Neuronal stem cell (in vitro differentiated cells): ENCODE results near the gene KDM6A.
"Not testable (repeated sequence)": the region's sequence is repeated elsewhere in the genome, so short reads cannot be mapped to it uniquely, and the experiment has no call there.

ENCODE experiments used
- DNase-seq: peaks from one replicate; pipeline ENCODE4 v3.0.0-alpha.2; 2013; ENCODE audit warnings: low spot score
- H2AFZ ChIP-seq: one replicate; pipeline ENCODE4 v1.6.1; 2013; ENCODE audit warnings: mild to moderate bottlenecking, low read length, inconsistent platforms
- H2AK5ac ChIP-seq: 2 replicates; pipeline ENCODE4 v1.6.1; 2013; ENCODE audit warnings: low read depth, mild to moderate bottlenecking, inconsistent platforms, low read length, moderate library complexity, mixed read lengths
- H2BK120ac ChIP-seq: 2 replicates; pipeline ENCODE4 v1.6.1; 2013; ENCODE audit warnings: low read depth, mild to moderate bottlenecking, inconsistent platforms, low read length, moderate library complexity, mixed read lengths
- H2BK12ac ChIP-seq: one replicate; pipeline ENCODE4 v1.6.1; 2013; ENCODE audit warnings: low read length, inconsistent platforms
- H2BK15ac ChIP-seq: 2 replicates; pipeline ENCODE4 v1.6.1; 2013; ENCODE audit warnings: mild to moderate bottlenecking, low read length, inconsistent platforms, mixed read lengths
- H2BK5ac ChIP-seq: one replicate; pipeline ENCODE4 v1.6.1; 2013; ENCODE audit warnings: inconsistent platforms, mild to moderate bottlenecking, low read length, moderate library complexity
- H3K14ac ChIP-seq: one replicate; pipeline ENCODE4 v1.6.1; 2013; ENCODE audit warnings: low read length, inconsistent platforms
- H3K18ac ChIP-seq: 2 replicates; pipeline ENCODE4 v1.6.1; 2013; ENCODE audit warnings: low read length, inconsistent platforms
- H3K23ac ChIP-seq: 2 replicates; pipeline ENCODE4 v1.6.1; 2013; ENCODE audit warnings: low read depth, mild to moderate bottlenecking, mixed read lengths, low read length, inconsistent platforms; ENCODE audit not compliant: poor library complexity
- H3K27ac ChIP-seq: replicated peaks from 3 replicates; pipeline ENCODE4 v1.5.1; 2013; ENCODE audit warnings: low read length, inconsistent platforms
- H3K27me3 ChIP-seq, 3 experiments: 2 replicates each; pipeline ENCODE4 v1.6.1; 2013; ENCODE audit warnings: low read length in 3 of 3, mild to moderate bottlenecking in 2 of 3, inconsistent platforms in 1 of 3, low read depth in 1 of 3, mixed read lengths in 1 of 3, moderate library complexity in 1 of 3; ENCODE audit not compliant: control insufficient read depth in 3 of 3, insufficient read depth in 3 of 3
- H3K36me3 ChIP-seq, 2 donors: replicated peaks in 1 of 2; 2 replicates each; pipeline ENCODE4 v1.6.1; 2013; ENCODE audit warnings: low read length in 2 of 2; ENCODE audit not compliant: control insufficient read depth in 2 of 2, insufficient read depth in 2 of 2
- H3K4ac ChIP-seq: 2 replicates; pipeline ENCODE4 v1.6.1; 2013; ENCODE audit warnings: inconsistent platforms, mild to moderate bottlenecking, low read length, moderate library complexity
- H3K4me1 ChIP-seq, 2 donors: 1 replicate in 1 of 2; 2 replicates in 1 of 2; pipeline ENCODE4 v1.6.1; 2013; ENCODE audit warnings: low read length in 2 of 2, low read depth in 1 of 2; ENCODE audit not compliant: control insufficient read depth in 2 of 2, insufficient read depth in 1 of 2
- H3K4me2 ChIP-seq: one replicate; pipeline ENCODE4 v1.6.1; 2013; ENCODE audit warnings: mild to moderate bottlenecking, low read length, inconsistent platforms; ENCODE audit not compliant: insufficient read depth, poor library complexity, severe bottlenecking
- H3K4me3 ChIP-seq, 2 donors: 2 replicates each; pipeline ENCODE4 v1.5.1; 2013; ENCODE audit warnings: low read length in 2 of 2, mild to moderate bottlenecking in 2 of 2, inconsistent platforms in 1 of 2, moderate library complexity in 1 of 2
- H3K79me1 ChIP-seq: one replicate; pipeline ENCODE4 v1.6.1; 2013; ENCODE audit warnings: low read depth, mild to moderate bottlenecking, inconsistent platforms, low read length, moderate library complexity
- H3K9ac ChIP-seq: one replicate; pipeline ENCODE4 v1.6.1; 2013; ENCODE audit warnings: mild to moderate bottlenecking, low read depth, low read length, inconsistent platforms; ENCODE audit not compliant: poor library complexity
- H3K9me3 ChIP-seq, 2 donors: replicated peaks in 1 of 2; 2 replicates each; pipeline versions ENCODE3 to v1.6.1; 2013; ENCODE audit warnings: low read length in 2 of 2, mild to moderate bottlenecking in 2 of 2, inconsistent platforms in 1 of 2, low read depth in 1 of 2, mixed read lengths in 1 of 2, moderate library complexity in 1 of 2; ENCODE audit not compliant: control insufficient read depth in 2 of 2, insufficient read depth in 1 of 2
- H4K8ac ChIP-seq: one replicate; pipeline ENCODE4 v1.6.1; 2013; ENCODE audit warnings: low read depth, mild to moderate bottlenecking, inconsistent platforms, low read length, moderate library complexity
- H4K91ac ChIP-seq: one replicate; pipeline ENCODE4 v1.6.1; 2013; ENCODE audit warnings: low read length, low read depth, mild to moderate bottlenecking, inconsistent platforms; ENCODE audit not compliant: poor library complexity
- WGBS, 2 donors: extraction: QIAGEN DNeasy Blood & Tissue Kit; methylation state at CpG; one replicate each; pipeline ENCODE4 v1.1.7; 2013; ENCODE audit warnings: missing lambda C conversion rate in 2 of 2, mixed read lengths in 1 of 2; ENCODE audit not compliant: insufficient read length in 2 of 2, insufficient replicate concordance in 1 of 2; ENCODE audit errors: extremely low coverage in 2 of 2; 5-methylcytosine and 5-hydroxymethylcytosine counted together

The KDM6A gene

DNA sequence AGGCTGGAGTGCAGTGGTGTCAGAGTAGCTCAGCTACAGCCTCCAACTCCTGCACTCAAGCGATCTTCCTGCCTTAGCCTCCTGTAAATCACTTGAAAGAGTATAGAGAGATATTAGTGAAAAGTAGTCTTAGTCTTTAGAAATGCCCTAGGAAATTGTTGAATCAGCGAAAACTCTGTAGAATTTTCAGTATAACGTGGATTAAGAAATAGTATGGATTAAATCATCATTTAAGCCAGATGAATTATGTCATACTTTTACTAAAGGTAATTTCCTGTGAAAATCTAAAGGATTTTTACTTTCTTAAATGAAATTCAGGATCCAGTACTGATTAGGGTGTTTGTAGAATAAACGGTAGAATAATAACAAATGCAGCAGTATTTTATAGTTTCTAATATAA, 163.2 kb downstream of the KDM6A start:
- Histone ChIP-seq H3K4ac (no peak overlapping the region), H3K4me3 (no peak overlapping the region), H3K79me1 (no peaks in the 10 kb centered on the region), H3K23ac (no peak overlapping the region), H3K27me3 (no peaks in the 10 kb centered on the region), H4K91ac (no peak overlapping the region), H2BK120ac (no peak overlapping the region), H3K18ac (no peak overlapping the region), H2BK15ac (no peak overlapping the region), H3K36me3 (no peaks in the 10 kb centered on the region), H3K14ac (no peak overlapping the region), H3K9me3 (no peaks in the 10 kb centered on the region), H3K4me1 (no peaks in the 10 kb centered on the region), H2BK5ac (no peak overlapping the region), H2AFZ (no peak overlapping the region), H3K27ac (no peak overlapping the region), H3K9ac (no peak overlapping the region), H3K4me2 (no peak overlapping the region), H4K8ac (no peak overlapping the region), H2AK5ac (no peak overlapping the region), H2BK12ac (no peak overlapping the region)
- no peak for DNase-seq
- no CpG with 5 or more reads among the region's 4 CpGs for WGBS, 2 donors

DNA sequence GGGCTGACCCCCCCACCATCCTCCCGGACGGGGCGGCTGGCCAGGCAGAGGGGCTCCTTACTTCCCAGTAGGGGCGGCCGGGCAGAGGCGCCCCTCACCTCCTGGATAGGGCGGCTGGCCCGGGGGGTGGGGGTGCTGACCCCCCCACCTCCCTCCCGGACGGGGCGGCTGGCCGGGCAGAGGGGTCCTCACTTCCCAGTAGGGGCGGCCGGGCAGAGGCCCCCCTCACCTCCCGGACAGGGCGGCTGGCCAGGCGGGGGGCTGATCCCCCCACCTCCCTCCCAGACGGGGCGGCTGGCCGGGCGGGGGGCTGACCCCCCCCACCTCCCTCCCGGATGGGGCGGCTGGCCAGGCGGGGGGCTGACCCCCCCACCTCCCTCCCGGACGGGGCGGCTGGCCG, 167.1 kb downstream of the KDM6A start:
- H4K91ac ChIP-seq, H3K36me3 ChIP-seq, DNase-seq, H2BK12ac ChIP-seq, H3K4me1 ChIP-seq, H3K27ac ChIP-seq, H3K23ac ChIP-seq, H3K79me1 ChIP-seq, H3K18ac ChIP-seq, H3K9ac ChIP-seq, H3K14ac ChIP-seq, H3K9me3 ChIP-seq, H2BK5ac ChIP-seq, H3K4me3 ChIP-seq, H3K4me2 ChIP-seq, H2AFZ ChIP-seq, H3K4ac ChIP-seq, H2BK15ac ChIP-seq, H4K8ac ChIP-seq, H2AK5ac ChIP-seq, H3K27me3 ChIP-seq, H2BK120ac ChIP-seq: not testable (repeated sequence)
- no CpG with 5 or more reads among the region's 28 CpGs for WGBS, 2 donors

DNA sequence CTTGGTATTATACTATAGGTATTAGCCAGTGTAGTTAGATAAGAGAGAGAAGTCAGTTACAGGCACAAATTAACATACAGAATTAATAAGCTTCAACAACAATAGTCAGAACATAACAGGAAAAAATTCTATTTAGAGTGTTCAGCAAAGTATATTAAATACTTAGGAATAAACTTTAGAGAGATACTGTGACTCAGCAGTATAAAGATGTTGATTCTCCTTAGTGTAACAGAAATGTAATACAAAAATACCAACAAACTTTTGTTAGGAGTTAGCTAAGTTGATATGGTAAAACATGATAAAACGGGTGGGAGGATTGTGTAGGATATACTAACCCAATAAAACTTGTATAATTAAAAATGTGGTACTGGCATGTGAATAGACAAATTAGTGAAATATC, 173.4 kb downstream of the KDM6A start:
- DNase-seq = no peak
- no peak overlapping the region for H2BK5ac ChIP-seq
- H2BK12ac ChIP-seq = no peak overlapping the region
- H3K9me3 ChIP-seq = no peaks in the 10 kb centered on the region
- H2BK15ac ChIP-seq = no peak overlapping the region
- no peak overlapping the region for H3K23ac ChIP-seq
- H3K27me3 ChIP-seq = no peaks in the 10 kb centered on the region
- no peak overlapping the region for H3K9ac ChIP-seq
- H3K14ac ChIP-seq = no peak overlapping the region
- no peak overlapping the region for H2BK120ac ChIP-seq
- H3K4ac ChIP-seq = no peak overlapping the region
- no peak overlapping the region for H3K27ac ChIP-seq
- no peak overlapping the region for H3K18ac ChIP-seq
- H3K4me2 ChIP-seq = no peak overlapping the region
- H2AFZ ChIP-seq = no peak overlapping the region
- H3K4me3 ChIP-seq = no peak overlapping the region
- no peaks in the 10 kb centered on the region for H3K4me1 ChIP-seq
- no peaks in the 10 kb centered on the region for H3K36me3 ChIP-seq
- no CpG with 5 or more reads among the region's 1 CpG for WGBS, 2 donors
- H3K79me1 ChIP-seq = no peaks in the 10 kb centered on the region
- no peak overlapping the region for H4K8ac ChIP-seq
- no peak overlapping the region for H4K91ac ChIP-seq
- no peak overlapping the region for H2AK5ac ChIP-seq

DNA sequence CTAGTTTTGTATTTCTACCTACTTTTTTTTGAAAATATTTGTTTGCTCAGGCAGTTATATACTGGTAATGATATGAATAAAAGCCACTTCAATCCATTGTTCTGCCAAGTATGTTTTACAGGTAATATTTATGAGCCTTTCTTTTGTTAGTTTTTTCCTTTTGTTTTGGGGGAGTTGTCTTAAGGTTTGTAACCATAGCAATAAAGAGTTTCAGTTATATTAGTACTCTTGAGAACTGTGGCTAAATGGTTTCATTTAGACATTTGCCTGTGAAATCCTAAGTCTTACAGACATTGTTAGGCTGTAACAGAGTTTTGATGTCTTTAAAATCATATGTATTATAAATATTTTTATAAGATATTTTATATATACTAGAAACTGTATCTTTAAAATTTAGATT, 177.6 kb downstream of the KDM6A start:
- H3K18ac ChIP-seq = no peak overlapping the region
- H3K9me3 ChIP-seq = no peaks in the 10 kb centered on the region
- no peak overlapping the region for H3K23ac ChIP-seq
- H2BK15ac ChIP-seq = no peak overlapping the region
- H3K27me3 ChIP-seq = no peaks in the 10 kb centered on the region
- H3K4me2 ChIP-seq = no peak overlapping the region
- H3K9ac ChIP-seq = no peak overlapping the region
- H3K14ac ChIP-seq = no peak overlapping the region
- no peak for DNase-seq
- peaks cover 0 to 8% of the 10 kb centered on the region in 2 donors for H3K36me3 ChIP-seq
- H4K91ac ChIP-seq = no peak overlapping the region
- no peaks in the 10 kb centered on the region for H3K79me1 ChIP-seq
- no peak overlapping the region for H3K27ac ChIP-seq
- no peak overlapping the region for H4K8ac ChIP-seq
- H3K4me1 ChIP-seq = no peaks in the 10 kb centered on the region
- H3K4me3 ChIP-seq = no peak overlapping the region
- H2BK5ac ChIP-seq = no peak overlapping the region
- H2BK12ac ChIP-seq = no peak overlapping the region
- H3K4ac ChIP-seq = no peak overlapping the region
- H2AFZ ChIP-seq = no peak overlapping the region
- H2AK5ac ChIP-seq = no peak overlapping the region
- no peak overlapping the region for H2BK120ac ChIP-seq
